Retinal pigment epithelial cell (primary cell): ENCODE measurements around the gene UBR2.
"Not testable (repeated sequence)": the region's sequence is repeated elsewhere in the genome, so short reads cannot be mapped to it uniquely, and the experiment has no call there.

Experiments
- DNase-seq: peaks from one replicate; pipeline ENCODE4 v3.0.0-alpha.2; 2010; ENCODE audit warnings: low read depth
- H3K4me3 ChIP-seq: 2 replicates; pipeline ENCODE4 v1.5.1; 2011; ENCODE audit warnings: mild to moderate bottlenecking, low read length, control low read depth, moderate library complexity
- TF ChIP-seq, protein P1 (sequence below): conservative IDR thresholded peaks from 2 replicates; pipeline ENCODE4 v1.5.1; 2011; ENCODE audit warnings: low read depth, low read length, control low read depth, inconsistent platforms

The UBR2 gene

DNA sequence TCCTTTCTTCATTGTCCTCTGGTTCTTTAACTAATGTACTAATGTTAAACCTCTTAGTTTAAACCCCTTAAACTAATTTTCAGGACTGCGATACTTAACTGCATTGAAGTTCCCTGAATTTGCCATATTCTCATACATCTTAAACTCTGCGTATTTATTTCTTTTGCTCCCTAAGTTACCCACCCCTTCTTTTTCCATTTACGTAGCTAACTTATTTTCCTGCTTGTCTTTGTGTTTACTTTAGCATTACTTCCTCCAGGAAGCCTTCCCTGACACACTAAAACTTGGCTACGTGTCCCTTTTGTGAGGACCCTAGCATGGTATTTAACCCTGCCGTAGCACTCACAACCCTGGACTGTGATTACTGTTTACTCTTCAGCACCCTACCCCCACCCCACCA is 79.0 kb downstream of the UBR2 start:
- no peak for DNase-seq
- TF ChIP-seq, protein P1, sequence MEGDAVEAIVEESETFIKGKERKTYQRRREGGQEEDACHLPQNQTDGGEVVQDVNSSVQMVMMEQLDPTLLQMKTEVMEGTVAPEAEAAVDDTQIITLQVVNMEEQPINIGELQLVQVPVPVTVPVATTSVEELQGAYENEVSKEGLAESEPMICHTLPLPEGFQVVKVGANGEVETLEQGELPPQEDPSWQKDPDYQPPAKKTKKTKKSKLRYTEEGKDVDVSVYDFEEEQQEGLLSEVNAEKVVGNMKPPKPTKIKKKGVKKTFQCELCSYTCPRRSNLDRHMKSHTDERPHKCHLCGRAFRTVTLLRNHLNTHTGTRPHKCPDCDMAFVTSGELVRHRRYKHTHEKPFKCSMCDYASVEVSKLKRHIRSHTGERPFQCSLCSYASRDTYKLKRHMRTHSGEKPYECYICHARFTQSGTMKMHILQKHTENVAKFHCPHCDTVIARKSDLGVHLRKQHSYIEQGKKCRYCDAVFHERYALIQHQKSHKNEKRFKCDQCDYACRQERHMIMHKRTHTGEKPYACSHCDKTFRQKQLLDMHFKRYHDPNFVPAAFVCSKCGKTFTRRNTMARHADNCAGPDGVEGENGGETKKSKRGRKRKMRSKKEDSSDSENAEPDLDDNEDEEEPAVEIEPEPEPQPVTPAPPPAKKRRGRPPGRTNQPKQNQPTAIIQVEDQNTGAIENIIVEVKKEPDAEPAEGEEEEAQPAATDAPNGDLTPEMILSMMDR, result no peak
- no peak overlapping the region for H3K4me3 ChIP-seq

DNA sequence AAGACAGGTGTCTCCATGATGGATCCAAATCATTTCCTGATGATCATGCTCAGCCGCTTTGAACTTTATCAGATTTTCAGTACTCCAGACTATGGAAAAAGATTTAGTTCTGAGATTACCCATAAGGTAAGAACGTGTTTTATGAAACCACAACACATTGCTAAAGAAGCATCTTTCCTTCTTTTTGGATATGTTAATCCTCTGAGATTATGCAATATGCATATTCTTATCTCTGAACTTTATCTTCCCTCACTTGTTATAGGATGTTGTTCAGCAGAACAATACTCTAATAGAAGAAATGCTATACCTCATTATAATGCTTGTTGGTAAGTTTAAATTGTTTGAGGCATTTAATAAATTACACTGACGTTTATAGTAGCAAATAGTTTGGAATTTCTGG is 80.4 kb downstream of the UBR2 start:
- H3K4me3 ChIP-seq, result no peak overlapping the region
- DNase-seq, result no peak
- TF ChIP-seq, protein P1, result no peak

GRCh38 chr6:42652024-42652746 is 88.4 kb downstream of the UBR2 start:
- TF ChIP-seq, protein P1, result no peak
- H3K4me3 ChIP-seq, result no peak overlapping the region
- no peak for DNase-seq

DNA sequence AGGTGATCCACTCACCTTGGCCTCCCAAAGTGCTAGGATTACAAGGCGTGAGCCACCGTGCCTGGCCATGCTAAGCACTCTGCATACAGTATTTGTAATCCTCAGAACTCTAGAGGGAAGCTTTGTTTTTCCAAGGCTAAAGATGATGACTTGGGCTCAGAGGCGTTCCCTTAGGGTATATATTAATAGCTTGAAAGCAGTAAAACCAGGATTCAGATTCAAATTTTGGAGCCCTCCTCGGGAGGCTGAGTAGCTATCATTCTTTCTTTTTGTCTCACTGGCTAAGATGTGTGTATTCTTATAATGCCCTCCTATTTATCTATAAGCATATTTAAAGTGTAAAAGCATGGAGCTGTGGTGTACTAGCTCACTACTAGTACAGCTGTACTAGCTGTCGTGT is 90.0 kb downstream of the UBR2 start:
- DNase-seq, result no peak
- no peak overlapping the region for H3K4me3 ChIP-seq
- TF ChIP-seq, protein P1, result no peak

DNA sequence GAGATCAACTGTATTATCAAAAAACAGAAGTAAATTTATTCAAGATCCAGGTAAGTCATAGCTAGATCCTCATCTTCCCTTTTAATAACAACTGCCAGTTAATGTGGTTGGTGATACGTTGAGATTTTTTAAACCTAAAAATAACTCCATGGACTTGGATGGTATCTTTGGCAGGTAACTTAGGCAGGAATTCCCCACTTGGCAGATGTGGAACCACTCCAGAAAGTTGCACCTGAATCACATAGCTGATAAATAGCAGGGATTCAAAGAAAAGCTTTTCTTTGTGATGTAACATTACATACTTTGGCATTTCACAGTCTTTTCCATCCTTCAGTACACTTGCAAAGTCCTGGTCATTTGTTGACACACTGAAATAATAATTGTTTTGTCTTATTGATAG is 96.0 kb downstream of the UBR2 start:
- TF ChIP-seq, protein P1, result no peak
- no peak for DNase-seq
- H3K4me3 ChIP-seq, result no peak overlapping the region

GRCh38 chr6:42661540-42662153 is 97.8 kb downstream of the UBR2 start:
- H3K4me3 ChIP-seq, result no peak overlapping the region
- TF ChIP-seq, protein P1, result peak; percentile 81
- DNase-seq, result peak; percentile 19

GRCh38 chr6:42664718-42665117 is 100.9 kb downstream of the UBR2 start:
- no peak for DNase-seq
- H3K4me3 ChIP-seq, result no peak overlapping the region
- TF ChIP-seq, protein P1, result no peak

- H3K4me3 ChIP-seq, DNase-seq: not testable (repeated sequence)
Observed at GRCh38 chr6:42674368-42674767, 110.5 kb downstream of the UBR2 start.
